NCI-H1694 (cell line): ENCODE measurements around the gene LRP1B.

Source experiments
- DNase-seq: peaks from one replicate; lab custom pipeline; 2025; lab: John Stamatoyannopoulos, UW

The LRP1B gene

DNA sequence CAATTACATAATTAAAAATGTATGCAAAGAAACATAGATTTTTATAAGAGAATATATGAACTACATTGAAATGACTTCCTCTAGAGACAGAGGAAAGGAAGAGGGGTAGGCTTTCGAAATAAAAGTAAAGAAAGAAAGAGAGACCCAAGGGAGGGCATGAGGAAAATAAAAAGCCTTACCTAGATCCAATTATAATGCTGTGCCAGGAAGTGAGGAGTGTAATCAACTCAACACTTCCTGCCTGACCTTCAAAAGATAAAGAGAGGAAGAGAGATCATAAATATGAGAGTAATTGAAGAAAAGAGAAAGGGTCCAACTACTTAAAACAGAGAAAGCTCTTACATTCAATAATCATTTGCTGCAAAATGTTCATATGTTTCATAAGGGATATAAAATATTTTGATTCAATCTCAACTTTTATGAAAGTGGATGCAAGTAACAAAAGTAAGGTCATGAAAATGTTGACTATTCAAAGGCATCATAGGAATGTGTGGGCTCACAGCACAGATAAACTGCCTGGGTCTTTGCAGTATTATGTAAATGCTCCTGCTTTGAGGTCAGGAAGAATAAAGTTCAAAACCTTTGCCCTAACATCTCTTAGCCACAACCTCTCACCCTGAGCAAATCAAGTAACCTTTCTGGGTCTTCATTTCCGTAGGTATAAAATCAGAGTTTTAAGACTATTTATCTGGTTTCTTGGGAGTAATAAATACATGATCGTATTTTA is 1237.7 kb downstream of the LRP1B start:
- no peak for DNase-seq

DNA sequence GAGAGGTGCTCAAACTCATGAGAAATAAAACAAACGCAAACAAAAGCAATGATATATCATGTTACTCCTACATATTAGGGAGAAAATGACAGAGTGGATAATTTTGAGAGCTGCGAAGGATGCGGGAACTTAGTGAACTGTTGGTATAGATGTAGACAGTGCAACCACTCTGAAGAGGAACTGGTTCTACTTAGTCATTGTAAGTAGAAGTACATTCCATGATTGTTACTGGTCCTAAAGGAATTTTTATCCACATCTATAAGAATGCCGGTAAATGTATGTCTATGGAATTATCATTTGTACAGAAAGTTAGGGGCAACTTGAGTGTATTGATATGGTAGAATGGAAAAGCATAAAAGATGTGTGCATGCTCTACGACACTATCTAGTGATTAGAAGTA is 1238.4 kb downstream of the LRP1B start:
- DNase-seq = no peak

DNA sequence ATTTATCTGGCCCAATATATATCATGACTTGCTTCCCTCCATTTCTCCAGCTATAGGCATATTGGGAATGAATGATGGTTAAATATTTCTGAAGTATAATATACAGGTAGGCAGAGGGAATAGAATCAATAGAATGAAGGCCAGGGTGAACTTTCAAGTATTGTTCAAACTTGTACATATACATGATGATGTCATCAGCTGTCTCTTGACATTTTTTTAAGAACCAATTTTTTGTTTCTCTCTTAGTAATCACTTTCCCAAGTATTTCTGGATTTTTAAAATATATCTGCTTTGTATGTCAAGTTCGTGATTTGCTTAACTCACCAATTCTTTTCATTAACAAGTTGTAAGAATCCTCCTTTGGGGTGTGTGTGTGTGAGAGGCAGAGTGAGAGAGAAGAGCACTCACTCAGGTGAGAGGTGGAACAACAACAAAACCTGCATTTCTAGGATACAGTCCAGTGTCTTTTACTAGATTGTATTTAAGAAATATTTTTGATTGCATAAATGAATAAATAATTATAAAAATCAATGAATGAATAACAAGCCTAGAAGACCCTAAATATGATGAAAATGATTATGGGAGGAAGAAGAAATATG is 1239.1 kb downstream of the LRP1B start:
- DNase-seq = no peak

DNA sequence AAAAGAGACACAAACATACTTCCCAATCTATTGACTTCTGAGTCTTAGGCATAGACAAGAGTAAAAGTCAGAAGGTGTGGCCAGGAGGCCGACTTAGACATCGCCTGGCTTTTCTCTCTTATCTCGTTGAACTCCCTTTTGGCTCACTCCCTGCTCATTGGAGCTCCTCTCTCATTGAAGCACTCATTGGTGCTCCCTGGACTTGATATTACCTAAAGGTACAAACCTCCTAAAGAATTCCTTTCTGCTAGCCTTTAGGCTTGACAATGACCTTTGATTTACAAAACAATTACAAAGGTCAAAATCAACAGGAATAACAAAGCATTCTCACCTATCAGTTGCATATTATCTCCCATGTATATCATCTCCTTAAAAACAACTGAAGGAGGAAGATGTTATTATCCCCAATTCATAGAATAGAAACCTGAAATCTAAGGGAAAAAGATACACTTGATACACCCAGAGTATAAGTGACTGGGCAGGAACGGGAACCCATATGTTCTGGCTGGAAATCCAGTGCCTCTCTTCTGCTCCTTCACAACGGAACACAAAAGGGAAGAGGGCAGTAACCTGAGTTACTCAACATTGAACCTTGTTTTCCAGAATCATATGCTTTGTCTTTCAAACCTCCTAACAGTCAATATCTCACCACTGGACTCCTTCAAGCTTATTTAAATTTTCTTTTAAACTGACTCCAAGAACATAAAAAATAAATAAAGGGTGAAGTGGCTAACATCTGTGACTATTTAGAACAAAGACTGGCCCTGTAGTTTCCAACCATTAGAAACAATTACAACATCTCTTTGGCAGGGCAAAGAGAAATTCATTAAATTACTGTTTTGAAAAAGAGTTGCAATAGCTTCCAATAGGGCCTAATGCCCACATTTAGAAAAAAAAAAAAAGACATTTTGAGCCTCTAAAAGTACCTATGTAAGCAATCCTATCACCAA is 1247.9 kb downstream of the LRP1B start:
- DNase-seq = no peak

DNA sequence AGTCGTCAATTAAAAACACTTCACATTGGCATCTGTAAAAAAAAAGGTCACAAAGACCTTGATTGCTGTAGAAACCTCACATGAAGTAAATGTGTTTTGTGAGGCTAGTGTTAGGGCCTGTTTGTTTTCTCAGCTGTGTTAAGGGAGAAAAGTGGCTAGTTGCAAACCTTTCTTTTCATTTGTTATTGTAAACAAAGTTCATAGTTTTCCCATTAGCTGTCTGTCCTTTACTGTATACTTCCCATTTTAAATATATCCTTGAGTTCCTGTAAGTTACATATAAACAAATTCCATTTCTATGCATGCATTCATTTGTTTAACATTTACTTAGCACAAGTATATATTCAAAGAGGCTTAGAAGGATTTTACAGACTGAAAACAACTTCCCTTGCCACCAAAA is 1250.2 kb downstream of the LRP1B start:
- no peak for DNase-seq

DNA sequence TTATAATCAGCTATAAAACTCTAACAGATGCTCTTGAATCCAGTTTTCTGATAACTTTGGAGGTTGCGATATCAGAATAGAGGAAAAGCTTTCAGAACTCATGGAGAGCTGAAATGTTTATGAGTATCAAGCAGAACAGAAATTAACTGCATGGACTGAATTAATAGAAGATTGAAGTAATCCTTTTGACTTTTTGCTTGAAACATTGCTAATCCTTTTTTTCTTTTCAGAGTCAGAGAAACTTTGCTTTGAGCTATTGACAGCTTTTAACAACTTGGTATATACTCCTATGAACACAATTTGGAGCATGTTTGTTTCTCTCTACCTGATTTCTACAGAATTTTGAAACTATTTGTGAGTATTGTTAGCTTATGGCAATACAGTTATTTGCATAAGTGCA is 1254.8 kb downstream of the LRP1B start:
- DNase-seq = no peak

DNA sequence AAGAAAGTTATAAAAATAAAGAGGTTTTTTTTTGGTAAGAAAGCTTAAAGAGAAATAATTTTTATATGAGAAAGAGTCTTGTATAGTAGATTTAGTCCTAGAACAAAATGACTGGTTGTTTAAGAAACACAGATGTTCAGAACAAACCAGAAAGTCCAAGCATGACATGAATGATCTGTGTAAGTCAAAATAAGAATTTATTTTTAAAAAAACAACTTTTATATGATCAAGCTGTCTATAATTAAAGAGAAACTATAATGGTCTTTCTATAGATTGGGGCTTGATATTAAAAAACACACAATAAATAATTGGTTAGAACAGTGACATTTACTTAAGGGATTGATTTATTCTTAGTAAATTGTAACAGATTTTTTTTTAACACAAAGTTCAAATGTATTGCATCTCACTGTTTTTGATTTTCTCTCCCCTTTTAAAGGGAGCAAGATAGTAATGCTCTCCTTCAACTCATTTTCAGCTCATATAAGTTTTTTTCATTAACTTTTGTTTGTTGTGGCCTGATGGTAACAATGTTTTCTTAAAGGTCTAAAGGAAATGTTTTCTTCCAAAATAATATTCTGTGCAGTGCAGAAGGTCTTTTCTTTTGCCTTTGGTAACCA is 1256.8 kb downstream of the LRP1B start:
- no peak for DNase-seq

DNA sequence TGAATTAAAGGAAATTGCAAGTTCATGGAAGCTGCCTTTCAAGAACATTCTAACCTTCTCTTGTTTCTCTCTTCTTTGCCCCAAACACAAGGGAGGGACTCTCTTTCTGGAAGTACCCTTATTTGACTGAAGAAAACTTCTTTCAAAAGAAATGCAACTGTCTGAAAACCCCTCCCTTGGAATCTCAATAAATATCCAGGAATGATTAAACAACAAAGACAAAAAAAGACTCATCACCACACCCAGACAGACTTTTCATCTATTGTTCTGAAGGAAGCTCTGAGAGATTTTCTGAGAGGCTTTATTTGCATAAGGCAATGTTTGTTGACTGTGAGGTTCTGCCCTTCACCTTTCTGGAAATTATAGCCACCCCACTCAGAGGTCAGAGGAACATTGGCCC is 1260.9 kb downstream of the LRP1B start:
- no peak for DNase-seq

DNA sequence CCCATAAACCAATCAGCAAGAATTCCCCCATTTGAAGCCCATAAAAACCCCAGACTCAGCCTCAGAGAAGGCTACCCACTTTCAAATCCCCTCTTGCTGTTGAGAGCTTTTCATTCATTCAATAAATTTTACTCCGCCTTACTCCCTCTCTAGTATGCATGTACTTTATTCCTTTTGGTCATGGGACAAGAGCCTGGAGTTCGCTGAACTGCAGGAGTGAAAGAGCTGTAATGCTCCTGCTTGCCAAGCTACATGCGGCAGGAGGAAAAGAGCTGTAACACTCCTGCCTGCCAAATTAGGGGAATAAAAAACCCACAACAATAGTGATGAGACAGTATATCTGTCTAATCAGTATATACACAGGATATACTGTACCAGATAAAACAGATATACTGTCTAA is 1261.7 kb downstream of the LRP1B start:
- DNase-seq = no peak

DNA sequence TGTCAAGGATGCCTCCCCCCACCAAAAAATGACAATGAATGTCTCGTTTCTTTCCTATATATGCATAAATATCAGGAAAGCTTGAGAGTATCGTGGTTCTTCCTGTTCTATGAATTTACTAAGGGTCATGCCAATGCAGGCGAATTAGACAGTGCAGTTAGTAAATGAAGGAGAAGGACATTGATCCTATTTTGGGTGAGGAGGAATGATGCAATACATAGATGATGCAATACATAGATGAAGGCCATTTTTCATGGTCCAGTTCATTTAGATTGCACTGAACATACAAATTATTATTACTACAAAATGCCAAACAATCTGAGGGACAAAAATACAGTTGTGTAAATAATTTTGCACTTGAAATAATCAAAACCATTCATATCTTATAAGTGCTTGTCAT is 1265.0 kb downstream of the LRP1B start:
- DNase-seq = no peak

DNA sequence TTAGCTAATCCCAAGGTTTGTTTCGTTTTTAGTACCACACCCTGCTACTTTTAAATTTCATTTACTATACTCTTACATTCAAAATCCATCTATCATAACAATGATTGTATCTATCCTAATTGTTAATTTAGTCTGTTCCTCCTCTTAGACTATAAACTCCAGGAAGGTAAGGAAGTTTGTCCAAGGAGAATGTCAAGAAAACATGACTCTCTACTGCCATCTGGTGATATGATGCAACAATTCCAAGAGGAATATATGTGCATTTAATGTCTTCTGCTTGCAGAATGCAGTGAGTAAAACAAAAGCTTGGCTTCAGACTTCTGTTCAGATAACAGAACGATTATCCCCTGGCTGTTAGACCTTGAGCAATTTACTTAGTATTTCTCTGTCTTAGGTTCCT is 1267.1 kb downstream of the LRP1B start:
- peak; percentile 78 for DNase-seq

DNA sequence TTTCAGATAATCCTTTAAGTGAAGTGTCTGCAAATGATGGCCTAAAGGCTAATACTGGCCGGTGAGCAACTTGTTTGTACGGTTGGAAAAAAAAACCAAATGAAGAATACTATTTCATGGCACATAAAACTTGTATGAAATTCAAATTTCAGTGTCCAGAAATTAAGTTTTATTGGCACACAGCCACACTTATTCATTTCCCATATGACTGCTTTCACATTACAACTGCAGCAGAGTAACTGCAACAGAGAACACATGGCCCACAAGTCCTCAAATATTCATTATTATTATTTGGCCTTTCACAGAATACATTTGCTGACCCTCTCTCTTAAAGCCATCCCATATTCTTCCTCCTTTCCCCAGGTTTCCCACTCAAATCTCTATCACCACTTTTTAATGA is 1268.6 kb downstream of the LRP1B start:
- no peak for DNase-seq

DNA sequence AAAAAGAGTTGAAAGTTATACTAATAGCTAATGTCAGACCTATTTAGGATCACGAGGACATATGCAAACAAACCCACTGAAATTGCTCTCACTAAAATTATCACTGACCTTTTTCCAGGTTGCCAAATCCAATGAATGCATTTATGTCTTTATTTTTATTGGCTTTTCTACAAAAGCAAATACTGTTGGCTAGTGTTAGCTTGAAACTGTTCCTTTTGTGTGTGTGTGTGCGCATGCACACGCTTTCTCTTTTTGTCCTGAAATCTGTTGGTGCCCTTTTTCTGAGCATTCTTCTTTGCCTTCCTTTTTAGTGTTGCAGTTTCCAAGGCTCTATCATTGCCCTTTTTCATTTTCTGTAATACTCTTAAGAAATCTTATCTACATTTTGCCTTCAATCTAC is 1269.2 kb downstream of the LRP1B start:
- DNase-seq = no peak

DNA sequence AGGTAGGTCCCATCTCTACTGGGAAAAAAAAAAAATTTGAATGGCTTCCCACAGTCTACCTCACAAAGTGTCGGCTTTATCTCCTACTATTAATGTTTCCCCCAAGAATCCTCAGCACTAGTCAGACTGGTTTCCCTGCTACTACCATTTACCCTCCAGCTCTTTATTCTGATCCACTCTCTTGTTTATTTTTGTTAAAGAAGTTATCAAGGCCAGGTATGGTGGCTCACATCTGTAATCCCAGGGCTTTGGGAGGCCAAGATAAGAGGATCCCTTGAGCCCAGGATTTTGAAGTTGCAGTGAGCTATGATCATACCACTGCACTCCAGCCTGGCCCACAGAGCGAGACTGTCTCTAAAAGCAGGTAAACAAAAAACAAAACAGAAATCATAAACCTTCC is 1275.3 kb downstream of the LRP1B start:
- no peak for DNase-seq

DNA sequence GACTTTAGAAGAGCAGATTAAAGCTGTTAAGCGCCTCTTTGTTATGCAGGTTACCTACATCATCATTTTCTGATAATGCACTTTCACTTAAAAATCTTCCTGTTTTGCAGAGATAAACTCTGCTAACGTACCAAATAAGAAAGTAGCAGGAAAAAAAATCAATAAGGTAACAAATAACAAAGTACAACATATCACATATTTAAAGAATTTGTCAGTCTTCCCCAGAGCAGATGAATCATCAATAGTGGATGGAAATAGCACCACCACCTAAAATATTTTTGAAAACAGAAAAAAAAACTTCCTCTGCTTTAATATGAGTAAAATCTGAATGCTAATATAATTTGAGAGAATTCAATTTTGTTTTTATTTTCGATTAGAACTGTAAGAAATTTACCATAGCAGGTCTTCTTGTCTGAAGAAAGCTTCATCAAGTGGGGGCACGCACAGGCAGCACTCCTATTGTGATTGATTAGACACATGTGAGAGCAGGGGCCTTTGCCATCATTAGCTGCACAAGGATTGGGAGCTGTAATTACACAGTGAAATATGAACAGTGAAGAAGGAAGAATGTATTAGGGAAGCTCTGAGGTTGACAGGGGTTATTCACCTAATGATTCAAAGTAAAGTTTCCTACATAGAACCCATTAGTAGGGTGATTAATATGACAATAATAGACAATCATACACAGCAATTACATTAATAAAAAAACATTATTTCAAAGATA is 1279.4 kb downstream of the LRP1B start:
- no peak for DNase-seq

DNA sequence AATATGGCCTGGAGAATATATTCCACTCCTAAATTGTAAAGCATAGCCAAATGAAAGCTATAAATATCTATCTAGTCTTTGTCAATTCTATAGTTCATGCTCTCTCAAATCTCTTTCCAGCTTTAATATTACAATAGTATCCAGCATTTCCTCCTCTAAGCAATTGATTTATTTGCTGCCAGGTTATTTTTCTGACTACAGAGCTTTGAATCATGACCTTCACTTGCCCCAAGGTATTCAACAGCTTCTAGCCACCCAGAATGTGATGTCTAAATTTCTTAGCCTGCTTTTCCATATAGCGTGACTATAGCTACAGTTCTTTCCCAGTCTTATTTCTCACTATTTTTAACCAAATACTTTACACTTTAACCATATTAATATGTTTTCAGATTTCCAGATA is 1287.6 kb downstream of the LRP1B start:
- no peak for DNase-seq

DNA sequence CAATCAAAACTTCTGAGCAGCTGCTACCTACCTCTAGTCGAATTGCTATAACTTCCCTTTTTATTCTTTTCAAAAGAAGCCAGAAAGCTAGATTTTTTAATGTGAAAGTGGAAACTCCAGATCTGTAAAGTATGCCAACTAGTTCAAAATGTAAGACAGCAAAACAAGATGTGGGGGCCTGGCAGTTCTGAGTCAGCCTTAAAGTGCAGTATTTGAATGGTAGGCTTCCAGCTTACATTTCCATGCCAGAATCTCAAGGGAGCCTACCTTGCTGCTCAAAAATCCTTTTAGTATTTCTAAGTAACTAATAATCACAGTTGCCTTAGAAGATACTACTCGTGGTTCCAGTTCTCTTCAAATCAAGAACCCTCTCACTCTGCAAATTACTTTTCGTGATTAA is 1288.7 kb downstream of the LRP1B start:
- DNase-seq = no peak

DNA sequence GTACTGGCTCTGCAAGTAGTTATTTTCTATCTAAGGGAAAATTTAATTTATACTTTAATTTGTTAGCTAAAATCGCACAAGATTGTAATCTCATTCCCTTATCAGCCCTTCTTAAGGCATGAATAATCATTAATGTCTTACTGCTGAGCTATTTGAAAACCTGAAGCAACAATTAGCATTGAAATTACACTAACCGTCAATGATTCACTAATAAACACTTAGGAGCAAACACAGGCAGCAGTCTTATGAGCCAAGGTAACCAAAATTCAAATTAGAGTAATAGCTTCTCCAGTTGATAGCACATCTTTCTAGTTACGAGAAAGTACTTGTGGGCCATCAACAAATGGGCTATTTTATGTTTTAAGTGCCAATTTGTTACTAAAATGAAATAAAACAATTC is 1289.7 kb downstream of the LRP1B start:
- no peak for DNase-seq

DNA sequence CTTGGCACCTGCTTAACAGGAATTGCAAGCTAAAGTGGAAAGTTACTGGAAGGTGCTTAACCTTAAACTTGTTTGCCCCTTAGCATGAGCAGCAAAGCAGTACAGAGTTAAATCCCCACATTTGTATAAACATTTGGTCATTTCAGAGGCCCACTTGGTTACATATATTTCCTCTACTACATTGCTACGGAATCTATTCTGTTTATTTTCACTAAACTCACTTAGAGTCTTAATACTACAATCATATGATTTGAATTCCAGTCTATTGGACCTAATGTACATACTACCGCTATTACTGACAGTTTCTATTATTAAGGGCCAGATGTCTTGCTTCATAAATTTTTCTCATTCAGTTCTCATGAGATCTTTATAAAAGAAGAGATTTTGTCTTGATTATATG is 1294.0 kb downstream of the LRP1B start:
- DNase-seq = no peak

DNA sequence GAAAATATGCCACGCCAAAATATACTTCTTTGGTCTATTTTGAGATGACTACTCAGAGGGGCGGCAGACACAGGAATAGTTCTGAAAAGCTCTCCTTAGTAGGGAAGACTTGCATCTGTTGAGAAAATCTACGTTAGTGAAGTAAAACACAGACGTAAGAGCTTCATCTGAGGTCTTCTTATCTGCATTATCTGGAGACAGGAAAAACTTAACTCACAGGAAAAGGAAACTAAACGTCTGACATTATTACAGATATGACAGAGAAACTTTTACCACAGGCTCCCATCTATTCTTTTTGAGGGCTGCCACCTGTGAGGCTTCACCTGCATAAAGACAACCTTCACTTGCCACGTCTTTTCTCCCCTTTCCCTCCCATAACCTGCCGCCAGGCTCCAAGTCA is 1295.7 kb downstream of the LRP1B start:
- DNase-seq = no peak

DNA sequence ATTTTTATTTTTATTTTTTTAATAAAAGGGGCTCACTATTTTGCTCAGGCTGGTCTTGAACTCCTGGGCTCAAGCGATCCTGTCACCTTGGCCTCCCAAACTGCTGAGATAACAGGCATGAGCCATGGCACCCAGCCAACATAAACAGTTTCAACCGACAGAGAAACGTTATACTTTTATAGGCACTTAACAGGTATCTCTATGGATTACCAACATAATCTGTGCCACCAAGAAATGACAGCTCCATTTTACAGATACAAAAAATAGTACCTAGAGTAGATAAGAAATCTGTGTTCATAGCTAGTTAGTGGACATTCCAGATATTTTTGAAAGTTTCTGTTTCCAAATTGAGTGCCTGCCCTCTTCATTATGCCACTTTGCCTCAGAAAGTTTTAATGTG is 1316.7 kb downstream of the LRP1B start:
- DNase-seq = no peak

DNA sequence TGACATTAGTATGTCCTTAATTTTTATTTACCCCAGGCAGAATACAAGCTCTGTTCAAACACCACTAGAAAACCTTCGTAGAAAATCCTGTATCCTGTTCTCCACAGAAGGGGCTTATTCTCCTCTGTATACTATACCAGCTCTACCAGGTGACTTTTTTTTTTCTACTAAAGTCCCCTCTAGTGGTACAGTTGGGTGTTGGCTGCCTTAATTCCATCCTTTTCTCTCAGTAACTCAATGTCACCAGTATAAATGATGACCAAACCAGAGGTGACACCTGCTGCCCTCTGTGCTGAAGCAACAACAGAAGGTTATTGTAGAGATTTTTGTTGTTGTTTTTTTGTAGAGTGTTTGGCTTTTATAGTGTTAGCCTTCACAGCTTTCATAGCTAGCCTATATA is 1322.0 kb downstream of the LRP1B start:
- no peak for DNase-seq
